ENCODE data around the gene NR2C2. TPM values are rescaled to one million over a fixed set of nuclear protein-coding genes. Genes with fewer than 3 reads are reported as not detected.

The NR2C2 gene
- total RNA-seq, 1 experiment from 2014 or later, result 38.5 TPM

- no peak overlapping the region for H4K5ac ChIP-seq (ENCODE audit: insufficient read length, low read depth, low read length)
- no peak overlapping the region for H2AK5ac ChIP-seq (ENCODE audit: insufficient read length, low read length)
- Mint-ChIP-seq H3K4me1 (peaks cover 25 to 27% of the 10 kb centered on the region in 2 experiments), H3K27ac (peak overlapping the region in 2 of 3 experiments; percentile 34 to 72; a peak in 3 of 7 replicates), H3K9me3 (no peaks in the 10 kb centered on the region), H3K27me3 (ENCODE audit: low read depth) (no peaks in the 10 kb centered on the region), H3K36me3 (ENCODE audit: insufficient read depth in 1 of 3, low read depth in 3 of 3) (peaks cover 11 to 34% (median 30%) of the 10 kb centered on the region in 3 experiments; a peak in 5 of 7 replicates), H3K4me3 (no peak overlapping the region)
- peaks cover 15% of the 10 kb centered on the region; the same call in 1 of the 2 replicates for H3K79me2 ChIP-seq (ENCODE audit: insufficient read depth, low read length)
- WGBS (ENCODE audit: extremely low coverage, insufficient read length, low lambda C conversion rate), result no CpG with 5 or more reads among the region's 1 CpG
- no peaks in the 10 kb centered on the region for H3K4me1 ChIP-seq (ENCODE audit: insufficient read depth, low read length)
- H4K8ac ChIP-seq (replicated peaks; ENCODE audit: insufficient read length, low read depth, low read length), result no peak overlapping the region
- H3K4me2 ChIP-seq (ENCODE audit: insufficient read depth, insufficient read length, low read length), result no peak overlapping the region
- H2BK120ac ChIP-seq (ENCODE audit: low read depth, low read length, poor library complexity, severe bottlenecking), result no peak overlapping the region
- no peak overlapping the region for H3T11ph ChIP-seq (ENCODE audit: low read length)
- no peak for TF ChIP-seq CTCF (conservative IDR thresholded peaks at IDR 0.05)
- no peak for DNase-seq
- no peaks in the 10 kb centered on the region for H3K23me2 ChIP-seq (ENCODE audit: insufficient read length, low read depth, low read length, poor library complexity, severe bottlenecking)
- H3K56ac ChIP-seq (ENCODE audit: insufficient read length, low read depth, low read length), result no peak overlapping the region
- H3K79me1 ChIP-seq (ENCODE audit: insufficient read depth, low read depth, low read length, poor library complexity, severe bottlenecking), result peaks cover 5% of the 10 kb centered on the region
- H3K9me3 ChIP-seq (ENCODE audit: control insufficient read depth, low read depth, low read length), result no peaks in the 10 kb centered on the region
- no peaks in the 10 kb centered on the region for H3K27me3 ChIP-seq (ENCODE audit: insufficient read depth, low read length)
- H2BK5ac ChIP-seq (ENCODE audit: insufficient read length, low read length), result no peak overlapping the region
- no peak overlapping the region for H4K91ac ChIP-seq (ENCODE audit: insufficient read length, low read depth, low read length)
- H4K20me1 ChIP-seq (ENCODE audit: control insufficient read depth, insufficient read depth, insufficient read length), result no peaks in the 10 kb centered on the region
- no peak overlapping the region for H2AFZ ChIP-seq (ENCODE audit: low read length)
- H3K18ac ChIP-seq (ENCODE audit: insufficient read length, low read depth, low read length), result no peak overlapping the region
- H2BK20ac ChIP-seq (ENCODE audit: low read depth, low read length, poor library complexity, severe bottlenecking), result no peak overlapping the region
- no peak overlapping the region for H3K23ac ChIP-seq (ENCODE audit: insufficient read length, low read depth, low read length)
- H3K4ac ChIP-seq (ENCODE audit: low read depth, low read length), result no peak overlapping the region
- no peak overlapping the region for H3K14ac ChIP-seq (ENCODE audit: insufficient read depth, low read length)
- H2BK12ac ChIP-seq (ENCODE audit: insufficient read length, low read depth, low read length), result no peak overlapping the region
- H3K9ac ChIP-seq (ENCODE audit: extremely low read depth, insufficient read length, low read length), result no peak overlapping the region
- no peak overlapping the region for H3K27ac ChIP-seq (ENCODE audit: insufficient read length, low read depth, low read length)
- H2BK15ac ChIP-seq (ENCODE audit: low read depth, low read length), result no peak overlapping the region
Observed at GRCh38 chr3:14941871-14942270, 5.5 kb upstream of the NR2C2 start.

Measured in H9 (cell line).